HG03432 (cell line): ENCODE results near the gene BARD1.

Source experiments
- ATAC-seq: cut with Tn5 transposase; IDR thresholded peaks from one replicate; pipeline ENCODE4 v1.9.1; 2021; ENCODE audit warnings: mild to moderate bottlenecking, moderate library complexity; ENCODE audit not compliant: unreplicated experiment

The BARD1 gene

GRCh38 chr2:214676421-214677089 is 132.9 kb downstream of the BARD1 start:
- no peak for ATAC-seq
